Measurements from ENCODE around the gene FTSJ1.
A peak's percentile ranks its signal among the peaks of the same experiment; 100 is the strongest.
"Not testable (repeated sequence)": the region's sequence is repeated elsewhere in the genome, so short reads cannot be mapped to it uniquely, and the experiment has no call there.

The FTSJ1 gene

DNA sequence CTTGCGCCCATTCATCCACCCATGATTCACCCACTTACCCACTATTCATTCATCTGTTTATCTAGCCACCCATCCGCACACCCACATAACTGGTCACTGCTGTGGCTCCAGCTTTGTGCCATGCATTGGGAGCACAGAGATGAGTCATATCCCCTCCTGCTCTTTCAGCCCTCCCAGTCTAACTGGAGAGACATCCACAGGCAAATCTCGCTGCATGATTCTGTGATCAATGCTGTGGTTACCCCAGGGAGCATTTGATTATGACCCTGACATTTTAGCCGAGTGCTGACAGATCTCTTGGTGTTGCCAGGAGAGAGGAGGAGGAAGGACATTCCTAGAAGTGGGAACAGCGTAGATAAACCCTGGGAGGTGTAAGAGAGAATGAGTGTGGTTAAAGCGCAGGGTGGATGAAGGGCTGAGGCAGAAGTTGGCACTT is 22.4 kb downstream of the FTSJ1 start:
- DNase-seq (ENCODE audit: low spot score), result peak; percentile 63

DNA sequence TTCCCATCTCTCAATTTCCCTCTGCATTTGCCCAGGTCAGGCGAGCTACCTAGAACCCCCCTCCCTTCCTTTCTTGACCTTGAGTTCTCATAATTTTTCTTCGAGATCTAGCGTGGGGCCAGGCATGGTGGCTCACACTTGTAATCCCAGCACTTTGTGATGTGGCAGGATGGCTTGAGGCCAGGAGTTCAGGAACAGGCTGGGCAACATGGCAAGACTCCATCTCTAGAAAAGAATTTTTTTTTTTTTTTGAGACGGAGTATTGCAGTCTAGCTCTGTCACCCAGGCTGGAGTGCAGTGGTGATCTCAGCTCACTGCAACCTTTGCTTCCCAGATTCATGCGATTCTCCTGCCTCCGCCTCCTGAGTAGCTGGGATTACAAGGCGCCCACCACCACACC is 28.3 kb downstream of the FTSJ1 start:
- no peak for DNase-seq (ENCODE audit: low spot score)

- no peak for DNase-seq (ENCODE audit: low spot score)
Measured at GRCh38 chrX:48505481-48505880, 29.5 kb downstream of the FTSJ1 start.

GRCh38 chrX:48507246-48507645 is 31.2 kb downstream of the FTSJ1 start:
- no peak for DNase-seq (ENCODE audit: low spot score)

DNA sequence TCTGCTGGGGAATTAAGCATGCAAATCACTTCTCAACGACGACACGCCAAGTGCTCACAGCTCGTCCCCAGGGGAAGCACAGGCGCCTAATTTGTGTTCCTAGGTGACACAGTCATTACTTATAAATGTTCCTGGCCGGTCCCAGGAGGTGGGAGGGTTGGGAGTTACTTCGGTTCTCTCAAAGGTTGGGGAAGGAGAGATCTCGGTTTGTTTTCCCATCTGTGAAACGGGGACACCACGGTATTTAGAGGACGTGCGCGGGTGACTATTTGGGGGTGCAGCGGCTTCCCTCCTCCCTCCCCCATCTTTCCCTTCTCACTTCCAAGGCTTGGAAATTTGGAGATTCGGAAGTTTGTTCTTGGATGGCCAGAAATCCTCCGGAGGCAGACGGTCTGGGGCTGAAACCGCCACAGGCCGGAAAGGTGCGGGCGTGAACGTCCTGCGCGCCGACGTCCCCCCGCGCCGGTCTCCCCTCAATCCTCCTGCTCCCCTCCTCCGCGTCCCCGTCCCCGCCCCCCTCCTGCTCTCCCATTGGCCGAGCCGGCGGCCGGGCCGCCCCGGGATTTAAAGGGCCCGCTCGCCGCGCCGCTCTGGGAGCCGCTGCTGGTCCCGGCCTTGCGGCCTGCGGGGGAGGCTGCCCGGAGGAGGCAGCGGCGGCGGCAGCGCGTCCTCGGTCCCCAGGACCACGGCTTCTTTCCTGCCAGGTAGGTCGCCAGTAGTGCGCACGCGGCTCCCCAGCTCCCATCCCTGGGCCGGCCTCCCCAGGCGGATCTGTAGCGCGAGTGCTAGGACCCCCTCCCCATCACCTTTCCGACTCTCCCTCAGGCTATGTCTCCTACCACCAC is 32.6 kb downstream of the FTSJ1 start, which contains the start of gene PORCN:
TSS of gene PORCN (plus strand) at position 593 of the 845 bp plus-strand sequence. CDS start 829 bp downstream, outside the sequence.
- peak; percentile 95 for DNase-seq (ENCODE audit: low spot score)

- DNase-seq (ENCODE audit: low spot score), result no peak
Measured at GRCh38 chrX:48509245-48509590, 33.2 kb downstream of the FTSJ1 start.

DNA sequence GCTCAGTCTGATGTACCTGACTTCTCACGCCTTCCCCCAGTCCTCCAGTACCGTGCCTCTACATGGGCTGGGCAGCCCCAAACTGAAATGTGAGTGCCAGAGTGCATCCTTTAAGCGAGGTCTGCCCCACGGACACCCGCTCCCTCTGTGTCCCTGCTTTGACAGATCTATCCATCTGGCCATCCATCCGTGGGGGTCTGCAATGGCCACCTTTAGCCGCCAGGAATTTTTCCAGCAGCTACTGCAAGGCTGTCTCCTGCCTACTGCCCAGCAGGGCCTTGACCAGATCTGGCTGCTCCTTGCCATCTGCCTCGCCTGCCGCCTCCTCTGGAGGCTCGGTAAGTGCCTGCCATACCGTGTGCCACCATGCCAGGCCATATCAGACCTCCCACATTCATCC is 33.6 kb downstream of the FTSJ1 start:
- no peak for DNase-seq (ENCODE audit: low spot score)

- peak; percentile 33 for DNase-seq (ENCODE audit: low spot score)
Measured at GRCh38 chrX:48511560-48511959, 35.6 kb downstream of the FTSJ1 start.

- no peak for DNase-seq (ENCODE audit: low spot score)
Measured at GRCh38 chrX:48512371-48512935, 36.5 kb downstream of the FTSJ1 start.

DNA sequence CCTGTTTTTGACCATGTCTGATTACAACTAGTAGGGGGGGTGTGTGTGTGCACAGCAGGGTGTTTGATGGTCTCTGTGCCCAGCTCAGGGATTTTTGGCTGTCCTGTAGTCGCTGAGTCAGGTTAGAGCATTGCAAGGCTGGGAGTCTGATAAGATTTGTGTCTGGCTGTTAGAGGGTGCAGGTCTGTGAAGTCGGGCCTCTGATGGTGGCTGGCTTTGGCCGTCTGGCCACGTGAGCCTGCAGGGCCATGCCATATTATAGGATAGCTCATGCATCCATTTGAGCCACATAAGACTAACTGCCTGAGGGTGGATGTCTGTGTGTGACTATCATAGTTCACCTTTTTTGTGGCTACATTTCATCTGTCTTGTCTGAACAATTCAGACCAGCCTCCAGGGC is 37.7 kb downstream of the FTSJ1 start:
- no peak for DNase-seq (ENCODE audit: low spot score)

GRCh38 chrX:48514126-48514806 is 38.3 kb downstream of the FTSJ1 start:
- no peak for DNase-seq (ENCODE audit: low spot score)

GRCh38 chrX:48514868-48515460 is 39.0 kb downstream of the FTSJ1 start:
- DNase-seq (ENCODE audit: low spot score), result no peak

DNA sequence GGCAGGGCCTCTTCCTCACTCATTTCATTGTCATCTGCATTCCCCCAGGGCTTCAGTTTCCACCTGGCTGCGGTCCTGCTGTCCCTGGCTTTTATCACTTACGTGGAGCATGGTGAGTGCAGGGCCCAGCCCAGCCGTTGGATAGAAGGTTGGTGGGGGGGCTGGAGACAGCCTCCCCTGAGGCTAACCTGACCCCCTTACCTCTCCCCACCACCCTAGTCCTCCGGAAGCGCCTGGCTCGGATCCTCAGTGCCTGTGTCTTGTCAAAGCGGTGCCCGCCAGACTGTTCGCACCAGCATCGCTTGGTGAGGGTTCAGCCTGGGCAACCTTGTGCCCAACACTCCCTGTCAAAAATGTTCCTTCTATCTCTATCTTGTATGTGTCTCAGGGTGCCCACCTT is 39.8 kb downstream of the FTSJ1 start:
- no peak for DNase-seq (ENCODE audit: low spot score)

- DNase-seq (ENCODE audit: low spot score), result no peak
Measured at GRCh38 chrX:48516285-48516684, 40.3 kb downstream of the FTSJ1 start.

GRCh38 chrX:48516987-48517386 is 41.0 kb downstream of the FTSJ1 start:
- no peak for DNase-seq (ENCODE audit: low spot score)

GRCh38 chrX:48519481-48519880 is 43.5 kb downstream of the FTSJ1 start:
- DNase-seq (ENCODE audit: low spot score), result not testable (repeated sequence)

DNA sequence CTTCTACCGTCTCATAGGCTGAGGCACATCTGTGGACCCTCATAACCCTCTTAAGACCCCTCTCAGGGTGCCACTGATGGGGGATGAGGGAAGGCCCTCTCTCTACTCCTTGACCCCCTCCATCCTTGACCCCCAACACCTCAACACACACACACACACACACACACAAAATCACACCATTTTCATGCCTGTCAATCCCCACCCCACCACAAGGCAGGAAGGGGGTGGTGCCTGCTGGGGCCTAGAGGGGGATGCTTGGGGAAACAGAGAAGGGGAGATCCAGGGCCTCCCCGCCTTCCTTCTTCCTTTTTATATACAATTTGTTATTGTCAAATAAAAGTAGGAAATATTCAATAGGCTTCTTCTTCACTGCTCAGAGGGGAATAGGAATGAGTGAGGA is 44.5 kb downstream of the FTSJ1 start:
- DNase-seq (ENCODE audit: low spot score), result no peak

DNA sequence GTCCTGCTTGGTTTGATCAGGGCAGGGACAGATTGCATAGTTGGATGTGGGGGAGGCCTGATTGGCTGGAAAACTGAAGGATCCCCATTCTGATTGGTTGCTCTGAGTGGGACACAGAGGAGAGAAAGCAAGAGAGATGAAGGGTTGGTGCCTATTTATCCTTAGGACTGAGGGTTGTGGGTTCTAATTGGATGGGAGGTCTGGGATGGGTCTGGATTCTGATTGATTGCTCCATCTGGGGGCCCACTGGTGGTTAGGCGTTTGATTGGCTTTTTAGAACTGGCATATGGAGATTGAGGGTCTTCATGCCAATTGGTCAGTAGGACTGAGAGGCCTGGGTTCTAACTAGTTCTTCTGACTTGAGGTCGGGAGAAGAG is 45.0 kb downstream of the FTSJ1 start:
- no peak for DNase-seq (ENCODE audit: low spot score)

GRCh38 chrX:48521353-48522243 is 45.6 kb downstream of the FTSJ1 start, which contains the start of gene EBP:
Gene EBP (plus strand): TSS chrX:48521808. CDS start chrX:48523772, 1,964 bp downstream.
- peak; percentile 93 for DNase-seq (ENCODE audit: low spot score)

DNA sequence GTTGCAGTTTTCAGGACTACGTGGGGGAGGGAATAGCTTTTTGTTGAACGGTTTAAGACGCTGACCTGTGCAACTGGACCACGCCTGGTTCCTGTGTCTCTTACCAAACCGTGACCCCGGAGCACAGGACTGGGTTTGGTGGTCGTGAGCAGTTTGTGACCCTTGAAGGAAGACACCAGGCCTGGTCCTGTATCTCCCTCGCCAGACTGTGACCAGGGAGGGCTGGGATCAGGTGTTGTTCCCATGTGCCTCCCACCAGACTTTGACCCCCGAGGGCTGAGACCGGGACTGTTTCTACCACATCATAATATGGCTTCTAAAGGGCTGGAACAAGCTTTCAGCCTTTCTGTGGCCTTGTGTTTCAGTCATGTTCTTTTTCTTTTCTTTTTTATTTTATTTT is 46.3 kb downstream of the FTSJ1 start:
- DNase-seq (ENCODE audit: low spot score), result no peak

DNA sequence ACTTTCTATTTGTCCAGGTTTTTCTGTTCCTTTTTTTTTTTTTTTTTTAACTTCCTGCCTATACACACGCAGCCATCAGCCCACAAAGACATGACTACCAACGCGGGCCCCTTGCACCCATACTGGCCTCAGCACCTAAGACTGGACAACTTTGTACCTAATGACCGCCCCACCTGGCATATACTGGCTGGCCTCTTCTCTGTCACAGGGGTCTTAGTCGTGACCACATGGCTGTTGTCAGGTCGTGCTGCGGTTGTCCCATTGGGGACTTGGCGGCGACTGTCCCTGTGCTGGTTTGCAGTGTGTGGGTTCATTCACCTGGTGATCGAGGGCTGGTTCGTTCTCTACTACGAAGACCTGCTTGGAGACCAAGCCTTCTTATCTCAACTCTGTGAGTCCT is 47.7 kb downstream of the FTSJ1 start:
- DNase-seq (ENCODE audit: low spot score), result no peak

GRCh38 chrX:48525853-48526252 is 49.9 kb downstream of the FTSJ1 start:
- DNase-seq (ENCODE audit: low spot score), result not testable (repeated sequence)
